NCI-H2196 (cell line): ENCODE results near the gene KRT73.
A peak's percentile ranks its signal among the peaks of the same experiment; 100 is the strongest.

Experiments used
- DNase-seq: peaks from one replicate; lab custom pipeline; 2025; ENCODE audit not compliant: unreplicated experiment; lab: John Stamatoyannopoulos, UW

The KRT73 gene

DNA sequence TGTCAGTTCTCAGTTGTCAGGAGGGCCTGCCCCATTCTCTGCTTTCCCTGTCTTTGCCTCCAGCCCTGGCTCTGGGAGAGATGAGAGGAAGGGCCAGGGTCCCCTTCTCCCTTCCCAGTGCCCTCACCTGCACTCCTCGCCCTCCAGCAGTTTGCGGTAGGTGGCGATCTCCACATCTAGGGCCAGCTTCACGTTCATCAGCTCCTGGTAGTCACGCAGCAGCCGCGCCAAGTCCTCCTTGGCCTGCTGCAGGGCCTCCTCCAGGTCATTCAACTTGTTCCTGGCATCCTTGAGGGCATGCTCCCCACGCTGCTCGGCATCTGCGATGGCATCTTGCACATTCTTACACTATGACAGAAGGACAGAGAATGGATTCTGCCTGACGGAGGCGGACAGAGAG, 28.3 kb upstream of the KRT73 start:
- no peak for DNase-seq

DNA sequence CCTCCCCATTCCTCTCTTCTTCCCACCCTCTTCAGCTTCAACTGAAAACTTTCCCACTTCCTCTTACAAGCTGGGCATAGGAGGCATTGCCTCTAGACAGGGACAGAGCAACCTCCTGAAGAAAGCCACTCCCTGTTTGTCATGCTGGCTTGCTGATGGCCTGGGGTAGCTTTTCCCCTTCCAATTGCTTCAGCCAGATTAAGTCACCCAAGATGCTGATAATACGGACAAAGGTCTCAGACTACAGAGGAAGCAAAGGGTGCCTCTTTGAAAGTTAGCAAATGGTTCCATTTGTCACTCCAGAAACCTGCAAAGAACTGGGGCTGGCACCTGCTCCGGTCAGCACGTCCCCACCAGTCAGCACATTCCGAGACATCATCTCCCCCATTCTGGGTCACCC, 27.6 kb upstream of the KRT73 start:
- no peak for DNase-seq

DNA sequence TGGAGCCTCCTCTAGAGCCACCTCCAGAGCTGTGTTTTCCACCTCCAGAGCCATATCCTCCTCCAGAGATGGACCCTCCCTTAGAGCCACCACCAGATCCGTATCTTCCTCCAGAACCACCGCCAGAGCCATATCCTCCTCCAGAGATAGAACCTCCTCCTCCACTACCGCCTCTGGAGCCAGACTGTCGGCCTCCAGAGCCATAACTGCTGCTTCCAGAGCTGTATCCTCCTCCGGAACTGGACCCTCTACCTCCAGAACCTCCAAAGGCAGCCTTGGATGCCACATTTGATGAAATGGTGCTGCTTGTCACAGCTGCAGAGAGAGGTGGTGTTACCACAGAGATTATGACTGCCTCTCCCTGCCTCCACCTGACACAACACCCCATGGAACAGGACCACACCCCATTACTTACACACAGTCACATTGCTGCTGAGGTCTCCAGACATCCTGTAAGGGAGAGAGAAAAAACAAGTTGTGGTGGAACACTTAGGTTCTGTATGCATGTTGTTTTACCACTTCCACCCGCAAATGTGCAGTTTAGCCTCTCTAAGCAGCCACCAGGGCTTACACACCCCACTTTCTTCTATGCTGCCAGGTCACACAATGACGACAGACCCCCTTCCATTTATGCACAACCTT, 26.9 kb upstream of the KRT73 start:
- no peak for DNase-seq

- DNase-seq, result no peak
Observed at GRCh38 chr12:52644078-52644415, 25.7 kb upstream of the KRT73 start.

DNA sequence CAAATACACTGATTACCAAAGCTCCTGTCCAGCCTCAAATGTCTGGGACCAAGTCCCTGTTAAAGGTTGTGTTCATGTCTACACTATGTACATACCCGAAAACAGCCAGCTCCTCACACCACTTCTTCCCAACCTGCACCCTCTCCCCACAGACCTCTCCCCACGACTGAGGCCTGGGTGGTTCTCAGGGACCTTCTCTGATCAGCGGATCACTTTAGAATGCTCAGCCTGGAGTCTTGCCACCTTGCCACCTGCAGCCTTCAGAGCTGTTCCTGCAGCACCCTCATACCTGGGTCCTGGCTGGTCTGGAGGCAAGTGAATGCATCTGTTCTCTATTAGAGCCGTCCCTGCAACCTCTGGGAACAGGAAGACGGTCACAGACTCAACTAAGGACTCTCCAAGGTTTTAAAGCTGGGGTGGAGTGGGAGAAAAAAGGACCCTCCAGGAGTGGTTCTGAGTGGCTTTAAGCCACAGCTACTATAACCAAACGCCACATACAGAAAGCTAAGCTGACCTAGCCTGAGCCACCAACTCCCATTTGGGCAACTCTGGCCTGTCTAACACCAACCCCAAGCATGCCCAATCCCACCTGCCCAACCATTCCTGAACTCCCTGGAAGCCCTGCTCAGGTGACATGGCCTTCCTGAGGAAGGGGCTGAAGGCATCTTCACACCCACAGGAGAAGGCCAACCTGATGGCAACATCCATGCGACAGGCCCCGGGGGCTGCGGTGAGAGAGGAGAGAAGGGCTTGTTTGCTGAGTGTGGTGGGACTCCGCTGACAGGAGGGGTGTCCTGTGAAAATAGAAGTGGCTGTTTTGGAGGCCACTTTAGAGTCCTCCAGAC, 25.1 kb upstream of the KRT73 start:
- DNase-seq, result no peak

GRCh38 chr12:52641468-52641867, 23.1 kb upstream of the KRT73 start:
- no peak for DNase-seq

DNA sequence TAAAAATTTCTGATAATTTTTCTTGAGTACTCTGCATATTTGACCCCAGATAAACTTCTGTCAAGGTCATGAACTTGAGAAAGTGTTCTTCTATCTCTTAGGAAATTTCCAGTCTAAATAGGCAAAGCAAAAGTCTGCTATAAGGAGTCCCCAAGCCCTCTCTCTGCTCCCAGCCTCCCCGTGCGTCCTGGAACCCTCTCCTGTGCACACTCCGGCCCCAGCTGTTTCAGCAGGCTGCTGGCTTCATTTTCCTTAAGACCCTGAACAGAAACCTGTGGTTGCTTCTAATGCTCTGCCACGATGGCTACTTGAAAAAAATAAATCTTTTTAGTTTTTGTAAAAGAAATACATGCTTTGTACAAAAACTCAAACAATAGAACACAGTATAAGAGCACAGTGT, 18.9 kb upstream of the KRT73 start:
- no peak for DNase-seq

- no peak for DNase-seq
Observed at GRCh38 chr12:52636592-52637258, 18.4 kb upstream of the KRT73 start.

- DNase-seq, result no peak
Observed at GRCh38 chr12:52636189-52636588, 17.8 kb upstream of the KRT73 start.

DNA sequence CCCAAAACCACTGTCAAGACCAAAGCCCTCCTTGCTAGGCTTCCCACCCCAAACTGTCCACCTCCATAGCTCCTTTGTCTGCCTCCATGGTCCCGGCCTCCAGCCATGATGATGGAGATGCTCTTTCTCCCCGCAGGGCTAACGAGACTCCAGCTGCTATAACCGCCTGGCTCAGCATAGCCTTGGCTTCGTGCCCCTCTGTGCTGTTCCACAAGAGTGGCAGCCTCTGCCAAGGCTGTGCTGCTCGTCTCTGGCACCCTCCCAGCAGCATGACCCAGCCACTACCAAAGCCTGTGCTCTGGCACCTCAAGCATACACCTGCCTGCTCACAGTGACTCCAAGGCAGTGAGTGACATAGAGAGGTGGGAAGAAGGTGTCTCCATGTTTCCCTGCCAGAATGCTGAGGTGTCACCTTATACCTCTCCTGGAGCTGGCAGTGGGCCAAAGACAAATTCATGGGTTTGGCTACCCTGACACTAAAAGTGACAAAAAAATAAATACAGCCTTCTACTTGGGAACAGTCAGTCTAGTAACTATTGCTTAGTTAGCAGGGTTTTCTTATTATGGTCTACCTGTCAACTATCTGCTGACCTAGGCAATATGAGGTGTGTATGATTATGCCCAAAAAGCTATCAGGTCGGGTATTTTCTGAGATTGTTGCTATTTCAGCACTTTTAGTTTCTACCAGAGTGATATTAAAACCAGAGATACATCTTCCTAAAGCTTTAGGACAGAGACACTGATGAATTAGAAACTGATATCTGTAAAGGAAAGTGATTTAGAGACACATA, 16.1 kb upstream of the KRT73 start:
- DNase-seq, result peak; percentile 88

DNA sequence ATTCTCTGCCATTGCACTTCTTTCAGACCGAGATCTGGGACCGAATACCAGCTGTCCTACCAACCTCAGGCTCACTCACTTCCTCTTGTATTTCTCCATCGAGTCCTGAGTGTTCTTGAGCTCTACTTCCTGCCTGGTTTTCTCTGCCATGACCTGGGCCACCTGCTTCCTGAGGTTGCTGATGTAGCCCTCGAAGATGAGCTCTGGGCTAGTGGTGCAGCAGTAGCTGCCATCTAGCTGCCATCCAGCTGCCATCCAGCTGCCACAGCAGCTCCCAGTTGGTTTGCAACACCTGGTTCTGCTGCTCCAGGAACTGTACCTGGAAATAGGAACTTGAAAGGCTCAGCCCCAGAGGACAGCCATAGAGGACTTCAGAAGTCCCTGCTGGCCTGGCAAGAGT, 15.0 kb upstream of the KRT73 start:
- peak; percentile 49 for DNase-seq

- no peak for DNase-seq
Observed at GRCh38 chr12:52632656-52633055, 14.3 kb upstream of the KRT73 start.

GRCh38 chr12:52631676-52632459, 13.5 kb upstream of the KRT73 start:
- no peak for DNase-seq

- DNase-seq, result no peak
Observed at GRCh38 chr12:52631264-52631663, 12.9 kb upstream of the KRT73 start.

GRCh38 chr12:52630599-52631200, 12.3 kb upstream of the KRT73 start:
- DNase-seq, result no peak

DNA sequence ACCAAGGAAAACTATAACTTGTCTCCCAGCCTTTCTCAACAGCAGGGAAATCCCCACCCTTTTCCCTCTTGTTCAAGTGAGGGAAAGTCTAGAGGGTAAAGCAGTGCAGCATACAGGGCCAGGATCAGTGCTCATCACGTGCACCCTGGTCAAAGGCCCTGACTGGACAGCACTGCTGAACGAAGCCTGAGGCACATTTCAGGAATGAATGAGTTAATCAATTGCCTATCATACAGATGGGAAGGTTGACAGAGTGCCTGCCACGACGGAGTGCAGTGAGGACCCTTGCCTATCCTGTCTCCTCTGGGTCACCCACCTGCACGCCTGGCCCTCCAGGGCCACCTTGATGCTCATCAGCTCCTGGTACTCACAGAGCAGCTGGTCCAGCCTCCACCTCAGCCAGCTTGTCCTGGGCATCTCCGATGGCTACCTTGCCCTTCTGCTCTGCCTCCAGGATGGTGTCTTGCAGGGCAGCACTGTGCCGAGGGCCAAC, 11.7 kb upstream of the KRT73 start:
- DNase-seq, result no peak

GRCh38 chr12:52629281-52630007, 11.1 kb upstream of the KRT73 start:
- DNase-seq, result no peak

GRCh38 chr12:52628841-52629240, 10.5 kb upstream of the KRT73 start:
- DNase-seq, result no peak

- DNase-seq, result no peak
Observed at GRCh38 chr12:52628111-52628507, 9.8 kb upstream of the KRT73 start.
